Measurements from ENCODE around the gene KRTAP5-11.
"Not testable (repeated sequence)": the region's sequence is repeated elsewhere in the genome, so short reads cannot be mapped to it uniquely, and the experiment has no call there.

KRTAP5-11 gene

DNA sequence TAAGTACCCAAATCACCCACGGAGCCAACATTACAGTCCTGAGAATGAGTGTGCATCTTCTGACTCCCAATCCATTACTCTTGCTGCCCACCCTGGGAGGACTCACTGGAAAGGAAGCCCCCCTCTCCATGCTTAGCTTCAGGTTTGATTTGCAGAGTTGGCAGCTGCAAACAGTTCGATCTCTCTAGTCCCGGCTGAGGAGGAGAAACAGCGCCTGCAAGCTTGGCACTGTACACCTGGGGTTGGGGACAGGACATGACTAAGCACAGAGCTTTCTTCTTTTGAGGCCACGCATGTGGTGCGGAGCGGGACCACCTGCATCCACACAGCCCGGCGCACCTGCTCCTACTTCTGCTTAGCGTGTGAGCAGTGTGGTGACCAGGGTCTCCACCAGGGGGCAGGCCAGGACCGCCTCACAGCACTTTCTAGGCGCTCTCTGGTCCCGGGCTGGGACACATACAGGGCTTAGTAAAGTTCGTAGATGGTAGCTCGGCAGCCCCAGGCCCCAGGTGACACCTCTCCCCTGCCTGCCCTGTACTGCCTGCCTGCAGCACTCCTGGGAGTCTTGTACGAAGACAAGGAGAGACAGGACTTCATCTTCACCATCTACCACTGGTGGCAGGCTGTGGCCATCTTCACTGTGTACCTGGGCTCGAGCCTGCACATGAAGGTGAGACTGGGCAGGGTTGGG lies 22.3 kb upstream of the KRTAP5-11 start:
- CTCF ChIA-PET; POLR2A ChIA-PET; DNase-seq (ENCODE audit: extremely low spot score): not testable (repeated sequence)

DNA sequence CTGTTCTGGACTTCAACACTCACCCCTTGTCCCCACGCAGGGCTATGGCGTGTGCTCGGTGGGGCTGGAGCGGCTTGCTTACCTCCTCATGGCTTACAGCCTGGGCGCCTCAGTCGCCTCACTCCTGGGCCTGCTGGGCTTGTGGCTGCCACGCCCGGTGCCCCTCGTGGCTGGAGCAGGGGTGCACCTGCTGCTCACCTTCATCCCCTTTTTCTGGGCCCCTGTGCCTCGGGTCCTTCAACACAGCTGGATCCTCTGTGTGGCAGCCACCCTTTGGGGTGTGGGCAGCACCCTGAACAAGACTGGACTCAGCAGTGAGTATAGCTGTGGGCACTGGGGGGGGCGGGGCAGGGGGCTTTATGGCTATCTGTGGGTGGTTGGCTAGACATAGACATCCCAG lies 20.5 kb upstream of the KRTAP5-11 start:
- DNase-seq (ENCODE audit: extremely low spot score); CTCF ChIA-PET; POLR2A ChIA-PET: not testable (repeated sequence)

DNA sequence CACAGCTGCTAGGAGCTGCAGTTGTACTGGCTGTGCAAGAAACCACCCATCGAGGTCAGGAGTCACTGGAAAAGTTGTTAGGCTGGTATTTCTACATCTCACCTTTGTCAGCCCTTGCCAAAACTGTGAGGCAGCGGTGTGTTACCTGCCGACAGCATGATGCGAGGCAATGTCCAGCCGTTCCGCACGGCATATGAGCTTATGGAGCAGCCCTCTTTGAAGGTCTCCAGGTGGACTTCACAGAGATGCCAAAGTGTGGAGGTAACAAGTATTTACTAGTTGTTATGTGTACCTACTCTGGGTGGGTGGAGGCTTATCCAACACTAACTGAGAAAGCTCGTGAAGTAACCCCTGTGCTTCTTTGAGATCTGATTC lies 6.9 kb upstream of the KRTAP5-11 start:
- POLR2A ChIA-PET, CTCF ChIA-PET: not testable (repeated sequence)

DNA sequence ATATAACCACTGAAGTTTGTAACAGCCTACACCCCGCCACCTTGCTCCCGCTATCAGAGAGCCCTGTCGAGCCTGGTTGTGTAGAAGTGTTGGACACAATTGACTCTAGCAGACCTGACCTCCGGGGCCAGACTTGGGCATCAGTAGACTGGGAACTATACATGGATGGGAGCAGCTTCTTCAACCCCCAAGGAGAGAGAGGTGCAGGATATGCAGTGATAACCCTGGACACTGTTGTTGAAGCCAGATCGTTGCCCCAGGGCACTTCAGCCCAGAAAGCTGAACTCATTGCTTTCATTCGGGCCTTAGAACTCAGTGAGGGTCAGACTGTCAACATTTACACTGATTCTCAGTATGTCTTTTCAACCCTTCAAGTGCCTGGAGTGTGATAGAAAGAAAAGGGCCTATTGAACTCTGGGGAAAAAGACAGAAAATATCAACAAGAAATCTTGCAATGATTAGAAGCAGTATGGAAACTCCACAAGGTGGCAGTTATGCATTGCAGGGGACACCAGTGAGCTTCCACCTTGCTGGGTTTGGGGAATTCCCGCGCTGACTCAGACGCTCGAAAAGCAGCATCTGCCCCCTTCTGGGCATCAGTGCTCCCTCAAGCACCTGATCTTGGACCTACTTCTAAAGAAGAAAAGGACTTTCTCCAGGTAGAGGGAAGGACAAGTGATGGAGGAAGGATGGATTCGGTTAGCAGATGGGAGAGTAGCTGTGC lies 6.3 kb upstream of the KRTAP5-11 start:
- DNase-seq (ENCODE audit: extremely low spot score); POLR2A ChIA-PET; CTCF ChIA-PET: not testable (repeated sequence)

More for the DNA sequence above, 6.9 kb upstream of the KRTAP5-11 start:
- not testable (repeated sequence) for DNase-seq (ENCODE audit: extremely low spot score)

DNA sequence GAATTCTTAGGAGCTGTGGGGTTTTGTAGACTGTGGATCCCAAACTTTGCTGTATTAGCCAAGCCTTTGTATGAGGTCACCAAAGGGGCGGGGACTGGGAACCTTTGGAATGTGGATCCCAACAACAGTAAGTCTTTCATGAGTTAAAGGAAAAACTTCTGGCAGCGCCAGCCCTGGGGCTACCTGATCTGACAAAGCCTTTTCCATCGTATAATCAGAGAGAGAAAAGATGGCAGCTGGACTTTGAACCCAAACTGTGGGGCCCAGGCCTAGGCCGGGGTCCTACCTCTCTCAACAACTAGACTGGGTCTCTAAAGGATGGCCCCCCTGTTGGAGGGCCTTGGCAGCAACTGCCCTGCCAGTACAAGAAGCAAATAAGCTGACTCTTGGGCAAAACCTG lies 5.6 kb upstream of the KRTAP5-11 start:
- DNase-seq (ENCODE audit: extremely low spot score); POLR2A ChIA-PET; CTCF ChIA-PET: not testable (repeated sequence)

DNA sequence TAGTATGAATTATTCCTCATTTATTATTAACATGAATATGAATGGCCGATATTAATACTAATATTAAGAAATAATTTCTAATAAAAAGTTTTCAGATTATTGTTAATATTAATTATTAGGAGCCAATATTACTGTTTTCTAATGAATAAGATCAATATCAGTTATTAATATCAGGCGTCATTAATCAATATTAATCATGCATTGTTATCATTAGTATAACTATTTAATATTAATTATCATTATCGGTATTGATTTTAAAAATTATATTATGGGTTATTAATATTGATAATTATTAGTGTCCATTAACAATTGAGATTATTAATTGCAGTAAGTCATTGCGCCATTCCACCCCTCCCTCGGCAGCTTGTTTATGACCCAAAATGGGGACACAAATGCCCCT lies 3.0 kb upstream of the KRTAP5-11 start:
- CTCF ChIA-PET, POLR2A ChIA-PET: not testable (repeated sequence)

DNA sequence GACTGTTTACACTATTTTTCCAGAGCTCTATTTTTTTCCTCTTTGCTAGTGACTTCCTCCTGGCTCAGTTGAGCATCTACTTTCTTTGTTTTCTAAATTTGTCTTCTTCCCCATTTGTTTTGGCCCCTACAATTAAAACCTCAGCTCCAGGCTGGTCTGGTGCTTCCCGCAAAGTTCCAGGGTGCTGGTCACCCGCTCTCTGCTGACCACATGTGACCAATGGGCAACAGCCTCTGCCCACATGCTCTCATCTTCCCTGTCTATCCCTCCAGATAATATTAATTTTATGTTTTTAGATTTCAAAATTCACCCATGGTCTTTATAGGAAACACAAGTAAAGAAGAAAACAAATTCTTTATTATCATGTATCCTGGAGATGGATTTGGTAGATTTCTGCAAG lies 294 bp upstream of the KRTAP5-11 start:
- DNase-seq (ENCODE audit: extremely low spot score); CTCF ChIA-PET; POLR2A ChIA-PET: not testable (repeated sequence)

More for the DNA sequence above, 3.0 kb upstream of the KRTAP5-11 start:
- not testable (repeated sequence) for DNase-seq (ENCODE audit: extremely low spot score)

DNA sequence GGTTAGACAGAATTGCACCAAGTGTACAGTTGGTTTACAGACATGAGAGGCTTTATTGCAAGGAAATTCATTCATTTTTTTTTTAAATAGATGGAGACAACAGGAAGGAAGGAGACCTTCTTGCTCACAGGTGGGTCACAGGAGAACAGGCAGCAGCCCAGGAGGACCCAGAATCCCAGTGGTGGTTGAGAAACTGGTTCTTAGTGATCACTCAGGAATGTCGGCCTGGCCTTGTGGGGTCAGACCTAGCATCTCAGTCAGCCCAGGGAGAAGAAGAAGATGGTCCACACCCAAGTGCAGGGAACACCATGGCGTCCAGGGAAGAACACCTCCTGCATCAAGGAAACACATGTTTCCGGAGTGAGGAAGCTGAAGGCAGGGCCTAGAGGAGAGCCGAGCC lies 849 bp downstream of the KRTAP5-11 start:
- TF ChIP-seq HDGF (IDR thresholded peaks at IDR 0.05; ENCODE audit: borderline replicate concordance) (no peak), FOXA1 (IDR thresholded peaks at IDR 0.05) (no peak), NFRKB (IDR thresholded peaks at IDR 0.05) (no peak), SUZ12 (IDR thresholded peaks at IDR 0.05) (no peak), SP1 (IDR thresholded peaks at IDR 0.05) (no peak)
- ChIA-PET CTCF (no interaction called here), POLR2A (no interaction called here)
- no peak for DNase-seq (ENCODE audit: extremely low spot score)

DNA sequence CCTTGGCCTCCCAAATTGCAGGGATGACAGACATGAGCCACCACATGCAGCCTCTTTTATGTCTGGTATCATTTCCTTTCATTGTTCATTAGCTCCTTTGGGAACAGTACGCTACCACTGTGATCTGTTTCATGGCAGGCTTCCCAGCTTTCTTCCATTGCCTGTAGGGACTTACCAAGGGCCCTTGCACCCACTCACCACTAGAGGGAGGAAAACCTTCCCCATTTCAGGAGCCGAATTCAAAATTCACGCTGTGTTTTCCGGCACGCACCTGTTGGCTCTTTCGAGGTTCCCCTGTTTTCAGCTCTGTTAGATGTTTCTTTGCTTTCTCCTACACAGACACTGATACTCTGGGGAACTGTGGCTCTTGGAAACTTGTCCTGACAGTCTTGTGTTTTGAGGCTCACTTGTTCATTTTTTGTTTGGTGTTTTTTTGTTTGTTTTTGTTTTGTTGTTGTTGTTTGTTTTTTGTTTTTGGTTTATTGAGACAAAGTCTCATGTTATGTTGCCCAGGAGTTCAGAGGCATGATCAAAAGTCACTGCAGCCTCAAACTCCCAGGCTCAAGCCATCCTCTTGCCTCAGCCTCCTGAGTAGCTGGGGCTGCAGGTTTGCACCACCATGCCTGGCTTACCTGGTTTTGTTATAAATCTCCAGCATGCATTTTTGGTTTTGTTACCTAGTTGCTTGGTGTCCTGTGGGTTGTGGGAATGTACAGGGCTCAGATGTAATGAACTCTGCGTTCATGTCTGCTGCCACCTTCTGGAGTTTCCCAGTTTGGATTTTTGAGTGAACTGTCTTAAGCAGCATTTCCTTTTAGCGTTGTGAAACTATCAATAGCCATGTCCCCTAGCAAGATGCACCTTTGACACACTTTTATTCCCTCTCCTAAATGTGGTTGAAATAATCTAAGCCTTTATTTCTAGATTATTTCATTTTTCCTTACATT lies 2.3 kb downstream of the KRTAP5-11 start:
- ChIA-PET POLR2A (no interaction called here), CTCF (interaction anchor here (0.6 to 2.0 kb wide), 5 partner anchors 12 to 194 kb away, joined by 3 to 10 read pairs (median 4); no protein-coding TSS in a partner anchor)
- DNase-seq (ENCODE audit: extremely low spot score) = peak; percentile 69
- TF ChIP-seq L3MBTL2 (conservative IDR thresholded peaks at IDR 0.05) = peak; percentile 98
- no peak for TF ChIP-seq LEF1 (IDR thresholded peaks at IDR 0.05; ENCODE audit: borderline replicate concordance)

DNA sequence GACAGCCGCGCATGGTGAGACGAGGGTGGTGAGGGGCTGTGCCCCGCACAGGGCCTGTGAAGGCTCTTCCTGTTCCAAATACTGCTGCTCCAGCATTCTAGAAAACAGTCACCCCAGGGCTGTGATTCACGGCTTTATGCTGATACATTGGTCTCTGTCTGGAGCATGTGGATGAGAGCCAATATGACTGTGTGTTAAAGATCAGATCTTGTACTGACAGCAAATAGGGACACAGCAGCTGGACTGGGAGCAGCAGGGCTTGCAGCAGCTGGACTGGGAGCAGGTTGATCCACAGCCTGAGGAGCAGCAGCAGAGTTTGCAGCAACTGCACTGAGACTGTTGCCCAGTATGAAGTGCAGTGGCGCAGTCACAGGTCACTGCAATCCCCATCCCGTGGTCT lies 3.2 kb downstream of the KRTAP5-11 start:
- POLR2A ChIA-PET; DNase-seq (ENCODE audit: extremely low spot score): not testable (repeated sequence)
- CTCF ChIA-PET = interaction anchor here (0.7 to 2.0 kb wide), 4 partner anchors 11 to 37 kb away, joined by 3 to 10 read pairs (median 4); no protein-coding TSS in a partner anchor

DNA sequence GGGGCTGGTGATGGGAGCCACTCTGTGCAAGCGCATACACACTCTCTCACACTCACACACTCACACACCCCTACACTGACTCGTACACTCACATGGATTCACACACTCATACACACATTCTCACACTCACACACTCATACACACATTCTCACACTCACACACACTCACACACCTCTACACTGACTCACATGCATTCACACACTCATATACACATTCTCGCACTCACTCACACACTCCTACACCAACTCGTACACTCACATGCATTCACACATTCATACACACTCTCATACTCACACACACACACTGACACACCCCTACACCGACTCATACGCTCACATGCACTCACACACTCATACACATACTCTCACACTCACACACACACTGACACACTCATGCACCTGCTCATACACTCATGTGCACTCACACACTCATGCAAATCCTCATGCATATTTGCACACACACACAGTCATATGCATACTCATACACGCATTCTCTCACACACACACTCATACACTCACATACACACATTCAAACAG lies 5.1 kb downstream of the KRTAP5-11 start:
- no peak for DNase-seq (ENCODE audit: extremely low spot score)
- no peak for TF ChIP-seq HDGF (IDR thresholded peaks at IDR 0.05; ENCODE audit: borderline replicate concordance)
- no peak for TF ChIP-seq LEF1 (IDR thresholded peaks at IDR 0.05; ENCODE audit: borderline replicate concordance)
- TF ChIP-seq BHLHE40 (IDR thresholded peaks at IDR 0.05; ENCODE audit: borderline replicate concordance) = no peak
- no peak for TF ChIP-seq SUZ12 (IDR thresholded peaks at IDR 0.05)
- TF ChIP-seq FOXA1 (IDR thresholded peaks at IDR 0.05) = no peak
- no peak for TF ChIP-seq NFRKB (IDR thresholded peaks at IDR 0.05)
- no peak for TF ChIP-seq ZNF384 (IDR thresholded peaks at IDR 0.05)
- TF ChIP-seq, protein P1, sequence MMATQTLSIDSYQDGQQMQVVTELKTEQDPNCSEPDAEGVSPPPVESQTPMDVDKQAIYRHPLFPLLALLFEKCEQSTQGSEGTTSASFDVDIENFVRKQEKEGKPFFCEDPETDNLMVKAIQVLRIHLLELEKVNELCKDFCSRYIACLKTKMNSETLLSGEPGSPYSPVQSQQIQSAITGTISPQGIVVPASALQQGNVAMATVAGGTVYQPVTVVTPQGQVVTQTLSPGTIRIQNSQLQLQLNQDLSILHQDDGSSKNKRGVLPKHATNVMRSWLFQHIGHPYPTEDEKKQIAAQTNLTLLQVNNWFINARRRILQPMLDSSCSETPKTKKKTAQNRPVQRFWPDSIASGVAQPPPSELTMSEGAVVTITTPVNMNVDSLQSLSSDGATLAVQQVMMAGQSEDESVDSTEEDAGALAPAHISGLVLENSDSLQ (IDR thresholded peaks at IDR 0.05) = no peak
- no peak for TF ChIP-seq TARDBP (IDR thresholded peaks at IDR 0.05)
- no peak for TF ChIP-seq FOXM1 (IDR thresholded peaks at IDR 0.05; ENCODE audit: borderline replicate concordance)
- ChIA-PET CTCF (no interaction called here), POLR2A (no interaction called here)

DNA sequence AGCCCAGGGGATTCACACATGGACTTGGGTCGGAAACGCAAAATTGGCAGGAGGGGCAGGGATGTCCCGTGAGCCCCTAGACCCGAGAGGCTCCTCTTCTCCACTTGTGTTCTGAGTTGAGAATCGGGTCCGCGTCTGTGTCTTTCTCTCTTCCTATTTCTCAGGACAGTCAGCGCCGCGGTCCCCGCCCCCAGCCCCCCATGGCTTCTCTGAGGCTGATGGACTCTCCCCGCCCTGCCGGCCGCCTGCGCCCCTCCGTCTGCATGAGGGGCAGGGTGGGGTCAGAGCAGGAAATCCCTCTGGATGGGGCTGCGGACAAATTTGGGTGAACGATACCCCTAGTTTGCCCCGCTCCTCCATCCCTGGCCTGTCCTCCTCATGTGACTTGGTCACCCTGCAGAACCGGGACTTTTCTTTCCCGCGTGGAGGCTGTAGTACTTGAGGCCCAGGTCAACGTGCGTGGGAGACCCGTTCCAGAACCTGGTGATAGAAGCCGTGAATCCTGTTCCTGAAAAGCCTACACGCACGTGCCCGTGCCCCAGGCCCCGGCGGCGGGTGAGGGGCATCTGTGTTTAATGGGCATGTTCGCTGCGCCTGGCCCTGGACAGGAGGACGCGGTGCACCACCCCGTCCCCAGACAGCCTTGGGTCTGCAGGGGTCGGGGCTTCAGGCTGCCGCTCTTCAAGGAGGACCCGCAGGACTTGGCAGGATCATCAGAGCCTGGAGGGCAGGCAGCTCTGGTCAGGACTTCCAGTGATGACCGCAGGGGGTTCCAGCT lies 5.8 kb downstream of the KRTAP5-11 start:
- POLR2A ChIA-PET; DNase-seq (ENCODE audit: extremely low spot score); CTCF ChIA-PET: not testable (repeated sequence)
